Nephron (organoid): ENCODE measurements around the gene PVALEF.

ENCODE experiments used
- H3K27ac Mint-ChIP-seq, 3 experiments: 2 replicates each; pipeline ENCODE4 v1.8.0; 2020; ENCODE audit warnings: mixed read lengths in 3 of 3, mild to moderate bottlenecking in 2 of 3, moderate library complexity in 1 of 3
- H3K27me3 Mint-ChIP-seq: 2 replicates; pipeline ENCODE4 v1.8.0; 2021; ENCODE audit warnings: low read depth, mild to moderate bottlenecking, moderate library complexity, mixed read lengths
- H3K36me3 Mint-ChIP-seq: 2 replicates; pipeline ENCODE4 v1.8.0; 2020; ENCODE audit warnings: low read depth, mixed read lengths
- H3K4me1 Mint-ChIP-seq: 2 replicates; pipeline ENCODE4 v1.8.0; 2020; ENCODE audit warnings: mixed read lengths
- H3K4me3 Mint-ChIP-seq, 3 experiments: 2 replicates each; pipeline ENCODE4 v1.8.0; 2020; ENCODE audit warnings: mild to moderate bottlenecking in 3 of 3, mixed read lengths in 3 of 3, moderate library complexity in 2 of 3
- H3K9me3 Mint-ChIP-seq: 2 replicates; pipeline ENCODE4 v1.8.0; 2020; ENCODE audit warnings: mixed read lengths
- CTCF ChIP-seq, 3 experiments: fragments of 200-600 bp; sonication (generic); IDR thresholded peaks; one replicate each; pipeline ENCODE4 v1.5.0; 2021; ENCODE audit warnings: antibody characterized with exemption in 3 of 3; ENCODE audit not compliant: unreplicated experiment in 3 of 3

Gene PVALEF

GRCh38 chr17:81170727-81171494 lies 5.6 kb downstream of the PVALEF start:
- peaks cover 4% of the 10 kb centered on the region for H3K27me3 Mint-ChIP-seq
- peaks cover 20% of the 10 kb centered on the region for H3K9me3 Mint-ChIP-seq

DNA sequence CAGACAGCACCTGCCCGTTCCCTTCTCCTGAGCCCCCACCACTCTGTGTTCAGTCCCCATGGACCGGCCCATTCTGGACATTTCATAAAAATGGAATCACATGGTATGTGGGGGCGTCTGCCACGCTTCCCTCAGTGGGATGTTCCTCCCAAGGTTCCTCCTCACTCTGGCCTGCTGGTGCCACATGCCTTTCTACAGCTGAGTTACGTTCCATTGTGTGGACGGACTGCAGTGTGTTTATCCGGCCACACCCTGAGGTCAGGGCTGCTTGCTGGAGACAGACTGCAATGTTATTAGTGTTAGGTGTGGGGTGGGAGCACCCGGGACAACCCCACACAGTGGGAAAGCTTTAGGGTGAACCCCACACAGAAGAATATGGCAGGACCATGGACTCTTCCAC lies 6.6 kb downstream of the PVALEF start:
- Mint-ChIP-seq H3K9me3 (peaks cover 20% of the 10 kb centered on the region), H3K27me3 (peaks cover 4% of the 10 kb centered on the region), H3K4me3 (peak overlapping the region in 2 of 3 experiments; percentile 16 to 40), H3K36me3 (peaks cover 7% of the 10 kb centered on the region), H3K27ac (peak overlapping the region; percentile 45 to 67 (median 60)), H3K4me1 (peaks cover 17% of the 10 kb centered on the region)
- no peak for TF ChIP-seq CTCF (IDR thresholded peaks at IDR 0.05; ENCODE audit: unreplicated experiment in 3 of 3)

More at GRCh38 chr17:81170727-81171494, 5.6 kb downstream of the PVALEF start:
- H3K36me3 Mint-ChIP-seq = peaks cover 7% of the 10 kb centered on the region
- no peak for TF ChIP-seq CTCF (IDR thresholded peaks at IDR 0.05; ENCODE audit: unreplicated experiment in 3 of 3)
- no peak overlapping the region for H3K4me3 Mint-ChIP-seq
- peaks cover 17% of the 10 kb centered on the region for H3K4me1 Mint-ChIP-seq
- no peak overlapping the region for H3K27ac Mint-ChIP-seq

DNA sequence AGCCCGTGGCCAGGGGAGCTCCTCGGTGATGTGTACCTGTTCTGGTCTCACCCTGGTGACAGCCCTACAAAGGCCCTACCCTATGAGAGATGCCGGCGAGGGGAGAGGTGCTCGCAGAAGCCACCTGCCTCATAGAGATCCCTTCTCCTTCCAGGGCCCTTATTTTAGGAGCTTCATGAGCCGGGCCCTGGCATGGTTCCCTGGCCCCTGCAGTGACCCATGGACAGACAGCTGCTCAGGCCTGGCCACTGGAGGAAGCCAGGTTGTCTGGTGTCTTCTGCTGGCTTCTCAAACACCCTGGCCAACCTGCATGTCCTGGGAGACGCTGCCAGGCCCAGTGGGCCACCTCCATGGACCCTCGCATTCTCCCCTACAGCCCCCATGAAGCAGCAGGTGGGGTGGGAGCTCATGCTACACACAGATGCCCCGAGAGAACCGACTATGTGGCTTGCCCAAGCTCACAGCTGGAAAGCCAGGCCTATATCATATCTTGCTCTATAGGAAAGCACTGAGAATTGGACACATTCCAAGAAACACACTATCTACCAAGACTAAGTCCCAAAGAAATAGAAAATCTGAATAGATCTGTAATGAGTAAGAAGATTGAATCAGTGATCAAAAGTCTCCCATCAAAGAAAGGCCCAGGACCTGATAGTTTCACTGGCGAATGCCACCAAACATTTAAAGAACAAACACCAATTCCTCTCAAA lies 7.9 kb downstream of the PVALEF start:
- peak overlapping the region in 2 of 3 experiments; percentile 75 to 81 for H3K27ac Mint-ChIP-seq

DNA sequence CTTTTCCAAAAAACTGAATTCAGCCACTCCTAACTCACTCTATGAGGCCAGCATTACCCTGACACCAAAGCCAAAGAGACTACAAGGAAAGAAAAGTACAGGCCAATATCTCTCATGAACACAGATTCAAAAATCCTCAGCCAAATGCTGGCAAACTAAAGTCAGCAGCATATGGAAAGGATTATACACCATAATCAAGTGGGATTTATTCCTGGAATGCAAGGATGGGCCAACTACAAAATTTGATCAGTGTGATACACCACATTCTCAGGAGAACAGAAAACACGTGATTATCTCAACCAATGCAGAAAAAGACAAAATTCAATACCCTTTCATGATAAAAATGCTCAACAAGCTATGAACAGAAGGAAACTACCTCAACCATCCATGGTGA lies 8.5 kb downstream of the PVALEF start:
- peaks cover 4% of the 10 kb centered on the region for H3K27me3 Mint-ChIP-seq
- peaks cover 20% of the 10 kb centered on the region for H3K9me3 Mint-ChIP-seq
- peaks cover 17% of the 10 kb centered on the region for H3K4me1 Mint-ChIP-seq
- no peak for TF ChIP-seq CTCF (IDR thresholded peaks at IDR 0.05; ENCODE audit: unreplicated experiment in 3 of 3)
- H3K27ac Mint-ChIP-seq = peak overlapping the region in 2 of 3 experiments; percentile 75 to 81
- peak overlapping the region in 1 of 3 experiments; percentile 3 for H3K4me3 Mint-ChIP-seq
- H3K36me3 Mint-ChIP-seq = peaks cover 7% of the 10 kb centered on the region

More for the DNA sequence above, 7.9 kb downstream of the PVALEF start:
- Mint-ChIP-seq H3K4me1 (peaks cover 17% of the 10 kb centered on the region), H3K27me3 (peaks cover 4% of the 10 kb centered on the region), H3K36me3 (peaks cover 7% of the 10 kb centered on the region), H3K4me3 (peak overlapping the region in 1 of 3 experiments; percentile 3), H3K9me3 (peaks cover 20% of the 10 kb centered on the region)
- TF ChIP-seq CTCF (IDR thresholded peaks at IDR 0.05; ENCODE audit: unreplicated experiment in 3 of 3) = no peak

GRCh38 chr17:81176666-81177065 lies 11.4 kb downstream of the PVALEF start:
- Mint-ChIP-seq H3K27ac (no peak overlapping the region), H3K4me3 (no peak overlapping the region), H3K36me3 (peaks cover 7% of the 10 kb centered on the region), H3K4me1 (peaks cover 22% of the 10 kb centered on the region), H3K27me3 (no peaks in the 10 kb centered on the region), H3K9me3 (peaks cover 20% of the 10 kb centered on the region)
- TF ChIP-seq CTCF (IDR thresholded peaks at IDR 0.05; ENCODE audit: unreplicated experiment in 3 of 3) = no peak
